ENCODE results near the gene ITGB3BP.

DNA sequence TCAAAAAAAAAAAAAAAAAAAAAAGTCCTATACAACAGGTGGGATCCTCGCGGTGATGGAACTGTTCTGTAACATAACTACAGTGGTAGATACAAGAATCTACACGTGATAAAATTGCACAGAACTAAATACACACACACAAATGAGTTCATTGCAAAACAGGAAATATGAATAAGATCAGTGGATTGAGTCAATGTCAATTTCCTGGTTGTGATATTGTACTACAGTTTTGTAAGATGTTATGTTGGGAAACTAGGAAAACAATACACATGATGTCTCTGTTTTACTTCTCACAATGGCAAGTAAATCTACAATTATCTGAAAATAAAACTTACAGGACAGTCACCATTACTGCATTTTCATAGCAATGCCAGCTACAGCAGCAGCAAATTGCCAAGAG lies 59.8 kb downstream of the ITGB3BP start:
- TF ChIP-seq, protein P1, sequence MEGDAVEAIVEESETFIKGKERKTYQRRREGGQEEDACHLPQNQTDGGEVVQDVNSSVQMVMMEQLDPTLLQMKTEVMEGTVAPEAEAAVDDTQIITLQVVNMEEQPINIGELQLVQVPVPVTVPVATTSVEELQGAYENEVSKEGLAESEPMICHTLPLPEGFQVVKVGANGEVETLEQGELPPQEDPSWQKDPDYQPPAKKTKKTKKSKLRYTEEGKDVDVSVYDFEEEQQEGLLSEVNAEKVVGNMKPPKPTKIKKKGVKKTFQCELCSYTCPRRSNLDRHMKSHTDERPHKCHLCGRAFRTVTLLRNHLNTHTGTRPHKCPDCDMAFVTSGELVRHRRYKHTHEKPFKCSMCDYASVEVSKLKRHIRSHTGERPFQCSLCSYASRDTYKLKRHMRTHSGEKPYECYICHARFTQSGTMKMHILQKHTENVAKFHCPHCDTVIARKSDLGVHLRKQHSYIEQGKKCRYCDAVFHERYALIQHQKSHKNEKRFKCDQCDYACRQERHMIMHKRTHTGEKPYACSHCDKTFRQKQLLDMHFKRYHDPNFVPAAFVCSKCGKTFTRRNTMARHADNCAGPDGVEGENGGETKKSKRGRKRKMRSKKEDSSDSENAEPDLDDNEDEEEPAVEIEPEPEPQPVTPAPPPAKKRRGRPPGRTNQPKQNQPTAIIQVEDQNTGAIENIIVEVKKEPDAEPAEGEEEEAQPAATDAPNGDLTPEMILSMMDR (IDR thresholded peaks at IDR 0.05 in 8 of 11, conservative IDR thresholded peaks at IDR 0.05 in 3 of 11): no peak
- TF ChIP-seq POLR2A (IDR thresholded peaks at IDR 0.05) (no peak), POLR2AphosphoS5 (IDR thresholded peaks at IDR 0.05) (no peak)

All from spleen (tissue), 7 donors.